ENCODE data around the gene RAB22A.

RAB22A gene

GRCh38 chr20:58303547-58303946 is 6.0 kb upstream of the RAB22A start:
- no peak for DNase-seq (ENCODE audit: low spot score)

DNA sequence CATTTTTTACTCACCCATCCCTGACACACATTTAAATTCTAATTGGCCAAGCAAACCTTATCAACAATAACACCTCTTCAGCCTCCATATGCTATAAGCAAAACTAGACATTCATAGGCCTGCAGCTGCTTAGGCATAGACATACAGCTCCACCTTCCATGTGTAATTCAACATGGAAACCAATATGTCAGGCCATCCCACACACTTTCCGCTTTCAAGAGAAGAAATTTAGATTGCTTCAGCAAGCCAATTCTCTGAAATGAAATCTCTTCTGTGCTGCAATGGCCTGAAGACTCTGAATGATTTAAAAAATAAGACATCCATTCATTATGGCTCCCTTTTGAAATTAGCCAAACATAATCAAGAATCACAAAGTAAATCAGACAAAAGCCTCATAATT is 4.5 kb upstream of the RAB22A start:
- DNase-seq (ENCODE audit: low spot score) = no peak

DNA sequence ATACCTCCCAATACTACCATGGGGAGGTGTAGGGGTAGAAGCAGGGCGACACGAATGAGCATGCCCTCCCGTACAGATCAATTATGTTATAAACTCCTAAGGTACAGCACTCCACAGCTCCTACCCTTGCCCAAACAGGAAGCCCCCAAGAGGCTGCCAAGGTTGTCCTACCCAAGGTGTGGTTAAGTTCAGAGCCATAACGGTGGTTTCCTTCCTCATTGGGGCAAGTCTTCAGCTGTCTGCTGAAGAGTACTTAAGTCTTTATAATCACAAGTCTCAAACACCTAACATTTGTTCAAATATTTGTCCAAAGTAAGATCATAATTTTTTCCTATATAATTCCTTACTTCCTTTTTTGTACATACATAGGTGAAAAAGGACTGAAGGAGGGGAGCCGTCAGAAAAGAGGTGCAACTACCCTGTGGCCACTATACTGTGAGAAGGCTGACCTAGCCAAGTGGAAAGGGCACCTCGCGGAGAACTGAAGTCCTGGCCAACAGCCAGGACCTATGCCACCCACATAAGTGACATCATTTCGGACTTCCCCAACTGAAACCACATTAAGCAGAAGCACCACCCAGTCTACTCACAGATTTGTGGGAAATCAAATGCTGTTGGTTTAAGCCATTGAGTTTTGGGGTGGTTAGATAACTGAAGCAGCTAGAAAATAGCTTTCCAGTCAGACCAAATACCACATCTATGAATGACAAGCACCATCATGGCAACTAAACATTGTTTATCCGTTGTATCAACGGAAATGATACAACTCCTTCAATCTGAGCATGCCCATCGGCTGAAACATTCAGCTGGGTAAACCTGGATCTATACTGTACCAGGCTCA is 2.9 kb upstream of the RAB22A start:
- DNase-seq (ENCODE audit: low spot score) = peak; percentile 95

- DNase-seq (ENCODE audit: low spot score) = no peak
Observed at GRCh38 chr20:58307270-58307669, 2.2 kb upstream of the RAB22A start.

GRCh38 chr20:58308290-58308679 is 1.2 kb upstream of the RAB22A start:
- peak; percentile 19 for DNase-seq (ENCODE audit: low spot score)

GRCh38 chr20:58308680-58309527 is 611 bp upstream of the RAB22A start:
- DNase-seq (ENCODE audit: low spot score) = no peak

GRCh38 chr20:58310291-58310782 is 822 bp downstream of the RAB22A start:
- no peak for DNase-seq (ENCODE audit: low spot score)

DNA sequence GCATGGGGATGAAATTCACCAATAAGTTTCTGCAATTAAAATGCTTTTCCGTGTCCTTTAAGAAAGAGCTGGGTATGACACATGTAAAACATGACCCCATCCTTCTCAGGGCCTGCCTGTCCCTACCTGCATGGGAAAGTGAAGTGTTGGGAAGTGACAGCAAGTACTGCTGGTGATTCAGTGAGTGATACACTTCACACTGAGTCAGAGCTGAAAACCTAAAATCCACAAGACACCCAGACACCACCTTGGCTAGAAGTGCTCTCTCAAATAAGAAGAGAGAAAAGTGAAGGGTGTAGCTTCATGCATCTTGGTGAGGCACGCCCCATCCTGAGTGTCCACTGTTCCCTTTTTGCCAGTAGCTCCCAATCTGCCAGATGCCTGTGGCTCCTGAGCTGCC is 3.3 kb downstream of the RAB22A start:
- DNase-seq (ENCODE audit: low spot score) = peak; percentile 41

GRCh38 chr20:58313396-58313795 is 3.9 kb downstream of the RAB22A start:
- DNase-seq (ENCODE audit: low spot score) = peak; percentile 43

DNA sequence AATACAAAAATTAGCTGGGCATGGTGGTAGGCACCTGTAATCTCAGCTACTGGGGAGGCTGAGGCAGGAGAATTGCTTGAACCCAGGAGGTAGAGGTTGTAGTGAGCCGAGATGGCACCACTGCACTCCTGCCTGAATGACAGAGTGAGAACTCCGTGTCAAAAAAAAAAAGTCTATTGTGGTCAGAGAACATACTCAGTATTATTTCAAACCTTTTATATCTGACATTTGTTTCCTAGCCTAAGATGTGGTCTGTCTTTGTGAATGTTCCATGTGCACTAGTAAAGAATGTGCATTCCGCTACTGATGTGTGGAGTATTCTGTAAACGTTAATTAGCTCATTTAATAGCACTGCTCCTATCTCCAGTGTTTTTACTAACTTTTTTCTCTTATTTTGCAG is 11.7 kb downstream of the RAB22A start:
- DNase-seq (ENCODE audit: low spot score) = no peak

GRCh38 chr20:58322083-58322482 is 12.6 kb downstream of the RAB22A start:
- DNase-seq (ENCODE audit: low spot score) = no peak

DNA sequence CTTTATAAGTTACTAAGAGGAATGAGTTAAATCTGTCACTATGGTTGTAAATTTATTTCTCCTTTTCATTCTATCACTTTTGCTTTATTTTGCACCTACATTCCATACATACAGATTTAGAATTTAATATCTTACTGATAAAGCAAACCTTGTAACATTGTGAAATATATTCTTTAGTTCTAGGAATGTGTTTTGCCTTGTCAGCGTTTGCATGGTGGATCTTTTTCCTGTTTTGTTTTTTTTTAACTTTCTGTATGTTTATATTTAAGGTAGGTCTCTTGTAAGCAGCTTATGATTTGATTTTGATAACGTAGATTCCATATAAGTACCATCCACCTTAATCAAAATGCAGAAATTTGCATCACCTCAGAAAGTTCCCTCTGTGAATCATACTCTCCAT is 16.4 kb downstream of the RAB22A start:
- no peak for DNase-seq (ENCODE audit: low spot score)

- DNase-seq (ENCODE audit: low spot score) = no peak
Observed at GRCh38 chr20:58327211-58327610, 17.7 kb downstream of the RAB22A start.

DNA sequence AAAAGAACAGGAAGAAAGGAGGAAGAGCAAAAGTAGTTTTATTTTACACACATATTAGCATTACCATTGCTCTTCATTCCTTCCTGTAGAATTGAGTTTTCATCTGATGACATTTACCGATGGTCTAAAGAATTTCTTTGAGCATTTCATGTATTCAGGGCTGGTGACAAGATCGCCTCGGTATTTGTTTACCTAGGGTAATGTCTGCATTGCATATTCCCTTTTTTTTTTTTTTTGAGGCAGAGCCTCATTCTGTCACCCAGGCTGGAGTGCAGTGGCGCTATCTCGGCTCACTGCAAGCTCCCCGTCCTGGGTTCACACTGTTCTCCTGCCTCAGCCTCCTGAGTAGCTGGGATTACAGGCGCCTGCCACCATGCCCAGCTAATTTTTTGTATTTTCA is 19.3 kb downstream of the RAB22A start:
- no peak for DNase-seq (ENCODE audit: low spot score)

GRCh38 chr20:58329711-58330110 is 20.2 kb downstream of the RAB22A start:
- DNase-seq (ENCODE audit: low spot score) = no peak

DNA sequence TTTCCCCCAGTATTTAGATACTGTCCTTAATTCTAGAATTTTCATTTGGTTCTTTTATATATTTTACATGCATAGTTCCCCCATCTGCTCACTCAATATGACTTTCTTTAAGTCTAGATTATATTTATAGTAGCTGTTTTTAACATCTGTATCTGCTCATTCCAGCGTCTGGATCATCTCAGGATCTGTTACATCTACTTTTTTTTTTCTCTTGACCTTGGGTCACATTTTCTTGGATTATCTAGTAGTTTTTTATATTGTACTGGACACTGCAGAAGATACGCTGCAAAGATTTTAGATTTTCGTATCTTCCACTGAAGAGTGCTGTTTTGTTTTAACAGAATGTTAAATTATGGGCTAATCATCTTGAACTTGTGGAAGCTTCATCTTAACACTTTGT is 20.7 kb downstream of the RAB22A start:
- DNase-seq (ENCODE audit: low spot score) = no peak

- no peak for DNase-seq (ENCODE audit: low spot score)
Observed at GRCh38 chr20:58330687-58331086, 21.2 kb downstream of the RAB22A start.

DNA sequence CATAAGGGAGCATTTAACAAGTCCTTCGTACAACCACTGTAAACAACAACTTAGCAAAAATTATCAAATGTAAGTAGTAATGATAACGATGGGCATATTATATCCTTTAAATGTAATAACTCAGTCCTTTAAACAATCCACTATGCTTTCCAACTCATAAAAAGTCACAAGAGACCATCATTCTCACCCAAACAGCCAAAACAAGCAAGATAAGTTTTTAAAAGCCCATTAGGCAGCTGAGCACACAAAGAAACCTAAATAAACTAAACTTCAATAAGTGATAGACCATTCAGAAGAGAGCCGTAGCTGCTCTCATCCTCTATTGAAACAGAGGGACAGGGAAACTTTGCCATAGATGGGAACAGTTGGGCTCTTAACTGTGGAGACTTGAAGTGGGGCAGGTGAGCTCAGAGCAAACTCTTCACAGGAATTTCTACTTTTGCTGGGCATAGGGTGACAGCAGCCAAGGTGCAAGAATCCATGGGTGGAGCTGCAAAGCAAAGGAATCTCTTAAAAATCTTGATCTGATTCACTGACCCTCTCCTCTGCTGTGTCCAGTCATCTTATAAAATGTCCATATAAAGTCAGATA is 22.5 kb downstream of the RAB22A start:
- no peak for DNase-seq (ENCODE audit: low spot score)

GRCh38 chr20:58339741-58340140 is 30.2 kb downstream of the RAB22A start:
- no peak for DNase-seq (ENCODE audit: low spot score)

DNA sequence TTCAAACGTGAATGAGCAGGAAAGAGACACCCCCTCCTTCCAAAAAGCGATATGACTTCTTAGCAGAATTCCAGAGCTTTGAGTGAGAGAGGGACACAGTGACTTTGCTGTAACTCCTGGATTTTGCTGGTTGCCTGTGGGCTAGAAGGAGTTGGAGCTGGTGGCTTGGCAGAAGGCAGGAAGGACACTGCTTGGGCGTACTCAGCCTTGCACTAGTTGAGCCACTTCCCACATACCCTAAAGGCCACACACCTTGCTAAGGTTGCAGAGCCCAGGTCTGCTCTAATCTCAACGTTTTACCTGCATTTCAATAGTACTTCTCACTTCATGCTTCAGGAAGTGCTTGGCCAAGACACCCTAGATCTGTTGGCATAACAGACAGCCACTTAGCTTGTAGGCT is 30.6 kb downstream of the RAB22A start:
- DNase-seq (ENCODE audit: low spot score) = no peak

GRCh38 chr20:58340853-58341252 is 31.3 kb downstream of the RAB22A start:
- DNase-seq (ENCODE audit: low spot score) = no peak

- no peak for DNase-seq (ENCODE audit: low spot score)
Observed at GRCh38 chr20:58342104-58342945, 32.8 kb downstream of the RAB22A start.
